SK-N-SH treated with all-trans-retinoic acid at 6 μM for 48 hours (cell line): ENCODE results near the gene ADGRE2.

Source experiments
- CREB5 ChIP-seq: fragments of 250-450 bp; sonication (Bioruptor Pico); IDR thresholded peaks from 2 replicates; pipeline ENCODE4 v1.5.1; 2020; ENCODE audit warnings: low read depth, mild to moderate bottlenecking, moderate library complexity
- CSDC2 ChIP-seq: fragments of 250-450 bp; sonication (Bioruptor Pico); IDR thresholded peaks from 2 replicates; pipeline ENCODE4 v1.5.0; 2020; ENCODE audit warnings: mild to moderate bottlenecking, moderate library complexity
- GLIS3 ChIP-seq: fragments of 250-450 bp; sonication (Bioruptor Pico); IDR thresholded peaks from 2 replicates; pipeline ENCODE4 v1.5.0; 2020; ENCODE audit warnings: mild to moderate bottlenecking, moderate library complexity
- ISL1 ChIP-seq: fragments of 250-450 bp; sonication (Bioruptor Pico); IDR thresholded peaks from 2 replicates; pipeline ENCODE4 v2.1.2; 2022; ENCODE audit warnings: mild to moderate bottlenecking, moderate library complexity
- PATZ1 ChIP-seq: fragments of 250-450 bp; sonication (Bioruptor Pico); IDR thresholded peaks from 2 replicates; pipeline ENCODE4 v1.8.0; 2020; ENCODE audit warnings: mild to moderate bottlenecking, moderate library complexity, borderline replicate concordance
- POU6F1 ChIP-seq: fragments of 250-450 bp; sonication (Bioruptor Pico); IDR thresholded peaks from 2 replicates; pipeline ENCODE4 v1.8.0; 2021; ENCODE audit warnings: low read depth, mild to moderate bottlenecking, moderate library complexity, borderline replicate concordance
- PPARA ChIP-seq: fragments of 250-450 bp; sonication (Bioruptor Pico); IDR thresholded peaks from 2 replicates; pipeline ENCODE4 v1.5.0; 2020; ENCODE audit warnings: mild to moderate bottlenecking, borderline replicate concordance
- RARB ChIP-seq: fragments of 250-450 bp; sonication (Bioruptor Pico); IDR thresholded peaks from 2 replicates; pipeline ENCODE4 v1.8.0; 2021; ENCODE audit warnings: mild to moderate bottlenecking, moderate library complexity
- TCF4 ChIP-seq: fragments of 250-450 bp; sonication (Bioruptor Pico); IDR thresholded peaks from 2 replicates; pipeline ENCODE4 v1.8.0; 2021; ENCODE audit warnings: mild to moderate bottlenecking, moderate library complexity, borderline replicate concordance
- ZFP3 ChIP-seq: fragments of 250-450 bp; sonication (Bioruptor Pico); IDR thresholded peaks from 2 replicates; pipeline ENCODE4 v1.5.0; 2020; ENCODE audit warnings: mild to moderate bottlenecking, moderate library complexity
- ZNF565 ChIP-seq: fragments of 450-650 bp; formaldehyde crosslinking; conservative IDR thresholded peaks from 2 replicates; pipeline ENCODE4 v1.5.0; 2020; ENCODE audit warnings: low read depth, mild to moderate bottlenecking, moderate library complexity
- ZNF70 ChIP-seq: fragments of 450-650 bp; formaldehyde crosslinking; IDR thresholded peaks from 2 replicates; pipeline ENCODE4 v1.5.0; 2020; ENCODE audit warnings: mild to moderate bottlenecking, moderate library complexity
- ZNF8 ChIP-seq: fragments of 450-650 bp; formaldehyde crosslinking; IDR thresholded peaks from 2 replicates; pipeline ENCODE4 v1.5.0; 2020; ENCODE audit warnings: mild to moderate bottlenecking, moderate library complexity
- TF ChIP-seq, protein P1 (sequence below): fragments of 250-450 bp; sonication (Bioruptor Pico); IDR thresholded peaks from 2 replicates; pipeline ENCODE4 v1.5.1; 2021; ENCODE audit warnings: mild to moderate bottlenecking, moderate library complexity

DNA sequence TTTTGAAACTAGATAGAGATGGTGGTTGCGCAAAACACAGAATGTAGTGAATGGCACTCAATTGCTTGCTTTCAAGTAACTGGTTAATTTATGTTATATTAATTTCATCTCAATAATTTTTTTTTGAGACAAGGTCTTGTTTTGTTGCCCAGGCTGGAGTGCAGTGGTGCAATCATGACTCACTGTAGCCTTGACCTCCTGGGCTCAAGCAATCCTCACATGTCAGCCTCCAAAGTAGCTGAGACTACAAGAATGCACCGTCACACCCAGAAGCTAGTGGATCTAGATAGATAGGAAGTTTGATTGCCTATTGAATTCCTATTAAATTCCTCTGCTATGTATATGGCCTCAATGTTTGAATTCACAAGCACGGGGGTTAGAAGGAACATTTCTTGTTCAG is 26.4 kb upstream of the ADGRE2 start:
- no peak for TF ChIP-seq CSDC2
- no peak for TF ChIP-seq ZNF70 (CRISPR knock-in tag)
- TF ChIP-seq RARB (CRISPR knock-in tag): no peak
- TF ChIP-seq, protein P1, sequence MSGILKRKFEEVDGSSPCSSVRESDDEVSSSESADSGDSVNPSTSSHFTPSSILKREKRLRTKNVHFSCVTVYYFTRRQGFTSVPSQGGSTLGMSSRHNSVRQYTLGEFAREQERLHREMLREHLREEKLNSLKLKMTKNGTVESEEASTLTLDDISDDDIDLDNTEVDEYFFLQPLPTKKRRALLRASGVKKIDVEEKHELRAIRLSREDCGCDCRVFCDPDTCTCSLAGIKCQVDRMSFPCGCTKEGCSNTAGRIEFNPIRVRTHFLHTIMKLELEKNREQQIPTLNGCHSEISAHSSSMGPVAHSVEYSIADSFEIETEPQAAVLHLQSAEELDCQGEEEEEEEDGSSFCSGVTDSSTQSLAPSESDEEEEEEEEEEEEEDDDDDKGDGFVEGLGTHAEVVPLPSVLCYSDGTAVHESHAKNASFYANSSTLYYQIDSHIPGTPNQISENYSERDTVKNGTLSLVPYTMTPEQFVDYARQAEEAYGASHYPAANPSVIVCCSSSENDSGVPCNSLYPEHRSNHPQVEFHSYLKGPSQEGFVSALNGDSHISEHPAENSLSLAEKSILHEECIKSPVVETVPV: no peak
- no peak for TF ChIP-seq CREB5 (CRISPR knock-in tag)
- TF ChIP-seq PATZ1 (CRISPR knock-in tag): no peak
- TF ChIP-seq POU6F1 (CRISPR knock-in tag): no peak
- TF ChIP-seq ZNF565 (CRISPR knock-in tag): no peak
- TF ChIP-seq ISL1 (CRISPR knock-in tag): no peak
- TF ChIP-seq ZNF8 (CRISPR knock-in tag): no peak
- TF ChIP-seq PPARA: no peak
- TF ChIP-seq GLIS3 (CRISPR knock-in tag): no peak
- no peak for TF ChIP-seq ZFP3 (CRISPR knock-in tag)
- no peak for TF ChIP-seq TCF4 (CRISPR knock-in tag)
